ENCODE data around the gene SLC16A6.

- no peak for TF ChIP-seq CTCF (IDR thresholded peaks at IDR 0.05 in 4 of 5, conservative IDR thresholded peaks at IDR 0.05 in 1 of 5)
- TF ChIP-seq POLR2A (IDR thresholded peaks at IDR 0.05): no peak
These were observed 5.6 kb upstream of the SLC16A6 start for GRCh38 chr17:68296217-68297191.

Measured in gastrocnemius medialis (tissue), 4 donors.